OCI-LY3 (cell line): Measurements from ENCODE around the gene DYNC1I1.
"Not testable (repeated sequence)": the region's sequence is repeated elsewhere in the genome, so short reads cannot be mapped to it uniquely, and the experiment has no call there.

Experiments used
- H2AFZ ChIP-seq: fragments of 200-600, 300-600 bp; shearing (Covaris generic); 2 replicates; pipeline ENCODE4 v1.6.0; 2014; ENCODE audit warnings: antibody characterized with exemption, low read depth, low read length
- H3K27ac ChIP-seq: fragments of 200-600, 300-600 bp; sonication (generic); 2 replicates; pipeline ENCODE4 v1.5.1; 2014; ENCODE audit warnings: mild to moderate bottlenecking, low read length, moderate library complexity, mixed read lengths
- H3K27me3 ChIP-seq: fragments of 200-600, 300-600 bp; sonication (generic); 2 replicates; pipeline ENCODE4 v1.6.1; 2014; ENCODE audit warnings: low read depth, low read length, mixed read lengths
- H3K36me3 ChIP-seq: fragments of 200-600, 300-600 bp; sonication (generic); replicated peaks from 2 replicates; pipeline ENCODE3; 2014; ENCODE audit warnings: low read depth, low read length, mixed read lengths
- H3K4me1 ChIP-seq: fragments of 300-600, 200-600 bp; sonication (generic); 2 replicates; pipeline ENCODE4 v1.6.1; 2014; ENCODE audit warnings: low read length, mixed read lengths
- H3K4me2 ChIP-seq: fragments of 200-600, 300-600 bp; sonication (generic); 2 replicates; pipeline ENCODE4 v1.6.1; 2014; ENCODE audit warnings: low read length, mixed read lengths
- H3K4me3 ChIP-seq: fragments of 300-600, 200-600 bp; sonication (generic); 2 replicates; pipeline ENCODE4 v1.5.1; 2014; ENCODE audit warnings: antibody characterized with exemption, mild to moderate bottlenecking, low read length, moderate library complexity
- H3K79me2 ChIP-seq: fragments of 300-600, 200-600 bp; shearing (Covaris generic); 2 replicates; pipeline ENCODE4 v1.6.1; 2014; ENCODE audit warnings: mild to moderate bottlenecking, low read length, mixed read lengths
- H3K9ac ChIP-seq: fragments of 300-600, 200-600 bp; shearing (Covaris generic); 2 replicates; pipeline ENCODE4 v1.6.0; 2014; ENCODE audit warnings: mild to moderate bottlenecking, low read length, moderate library complexity
- H3K9me3 ChIP-seq: fragments of 200-600, 300-600 bp; shearing (Covaris generic); 2 replicates; pipeline ENCODE4 v1.6.1; 2014; ENCODE audit warnings: low read length, mixed read lengths; ENCODE audit not compliant: insufficient read depth
- H4K20me1 ChIP-seq: fragments of 200-600, 300-600 bp; sonication (generic); 2 replicates; pipeline ENCODE4 v1.6.1; 2016; ENCODE audit warnings: low read length, mixed read lengths; ENCODE audit not compliant: insufficient read depth
- EZH2phosphoT487 ChIP-seq: fragments of 200-600 bp; shearing (Covaris generic); IDR thresholded peaks from 2 replicates; pipeline ENCODE4 v1.6.1; 2018; ENCODE audit warnings: antibody characterized with exemption, mixed run types, low read depth
- TF ChIP-seq, protein P1 (sequence below): fragments of 200-600, 300-600 bp; sonication (generic); IDR thresholded peaks from 2 replicates; pipeline ENCODE4 v1.5.1; 2014; ENCODE audit warnings: antibody characterized with exemption, low read length, low read depth

The DYNC1I1 gene

DNA sequence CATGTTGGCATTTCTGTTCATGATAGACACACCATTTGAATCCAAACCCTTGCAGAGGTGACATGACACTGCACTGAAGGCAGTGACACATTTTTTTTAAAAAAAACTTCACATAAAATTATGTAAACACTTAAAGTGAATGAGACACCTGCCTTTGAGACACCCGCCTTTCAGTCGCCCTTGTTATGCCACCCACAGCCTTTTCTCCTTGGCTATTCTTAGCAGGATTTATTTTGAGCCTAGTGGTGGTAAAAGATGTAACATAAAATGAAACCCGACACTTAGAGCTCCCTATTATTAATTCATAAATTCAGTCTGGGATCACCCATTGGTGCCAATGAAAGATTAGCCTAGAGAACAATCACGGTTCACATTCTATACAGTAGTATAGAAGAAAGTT is 161.3 kb downstream of the DYNC1I1 start:
- no peaks in the 10 kb centered on the region for H3K36me3 ChIP-seq
- H4K20me1 ChIP-seq: no peaks in the 10 kb centered on the region
- H2AFZ ChIP-seq: no peak overlapping the region
- no peaks in the 10 kb centered on the region for H3K4me1 ChIP-seq
- no peaks in the 10 kb centered on the region for H3K27me3 ChIP-seq
- TF ChIP-seq, protein P1, sequence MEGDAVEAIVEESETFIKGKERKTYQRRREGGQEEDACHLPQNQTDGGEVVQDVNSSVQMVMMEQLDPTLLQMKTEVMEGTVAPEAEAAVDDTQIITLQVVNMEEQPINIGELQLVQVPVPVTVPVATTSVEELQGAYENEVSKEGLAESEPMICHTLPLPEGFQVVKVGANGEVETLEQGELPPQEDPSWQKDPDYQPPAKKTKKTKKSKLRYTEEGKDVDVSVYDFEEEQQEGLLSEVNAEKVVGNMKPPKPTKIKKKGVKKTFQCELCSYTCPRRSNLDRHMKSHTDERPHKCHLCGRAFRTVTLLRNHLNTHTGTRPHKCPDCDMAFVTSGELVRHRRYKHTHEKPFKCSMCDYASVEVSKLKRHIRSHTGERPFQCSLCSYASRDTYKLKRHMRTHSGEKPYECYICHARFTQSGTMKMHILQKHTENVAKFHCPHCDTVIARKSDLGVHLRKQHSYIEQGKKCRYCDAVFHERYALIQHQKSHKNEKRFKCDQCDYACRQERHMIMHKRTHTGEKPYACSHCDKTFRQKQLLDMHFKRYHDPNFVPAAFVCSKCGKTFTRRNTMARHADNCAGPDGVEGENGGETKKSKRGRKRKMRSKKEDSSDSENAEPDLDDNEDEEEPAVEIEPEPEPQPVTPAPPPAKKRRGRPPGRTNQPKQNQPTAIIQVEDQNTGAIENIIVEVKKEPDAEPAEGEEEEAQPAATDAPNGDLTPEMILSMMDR: no peak
- no peak for TF ChIP-seq EZH2phosphoT487
- H3K9ac ChIP-seq: no peak overlapping the region
- H3K79me2 ChIP-seq: no peaks in the 10 kb centered on the region
- no peaks in the 10 kb centered on the region for H3K9me3 ChIP-seq
- no peak overlapping the region for H3K27ac ChIP-seq
- H3K4me2 ChIP-seq: no peak overlapping the region
- H3K4me3 ChIP-seq: no peak overlapping the region

DNA sequence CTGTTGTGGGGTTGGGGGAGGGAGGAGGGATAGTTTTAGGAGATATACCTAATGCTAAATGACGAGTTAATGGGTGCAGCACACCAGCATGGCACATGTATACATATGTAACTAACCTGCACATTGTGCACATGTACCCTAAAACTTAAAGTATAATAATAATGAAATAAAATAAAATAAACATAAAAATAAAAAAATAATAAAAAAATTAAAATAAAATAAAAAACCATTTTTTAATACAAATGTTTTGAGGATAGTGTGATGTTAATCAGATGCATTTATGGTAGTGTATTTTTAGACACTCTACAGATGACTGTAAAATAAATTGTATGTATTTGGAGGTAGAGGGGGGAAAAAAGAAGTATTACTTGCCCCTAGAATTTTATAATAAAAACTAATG is 172.5 kb downstream of the DYNC1I1 start:
- not testable (repeated sequence) for H2AFZ ChIP-seq, H3K27me3 ChIP-seq, H3K9ac ChIP-seq, H3K36me3 ChIP-seq, H4K20me1 ChIP-seq, H3K4me1 ChIP-seq, H3K79me2 ChIP-seq, H3K9me3 ChIP-seq, H3K4me3 ChIP-seq, H3K27ac ChIP-seq, H3K4me2 ChIP-seq

DNA sequence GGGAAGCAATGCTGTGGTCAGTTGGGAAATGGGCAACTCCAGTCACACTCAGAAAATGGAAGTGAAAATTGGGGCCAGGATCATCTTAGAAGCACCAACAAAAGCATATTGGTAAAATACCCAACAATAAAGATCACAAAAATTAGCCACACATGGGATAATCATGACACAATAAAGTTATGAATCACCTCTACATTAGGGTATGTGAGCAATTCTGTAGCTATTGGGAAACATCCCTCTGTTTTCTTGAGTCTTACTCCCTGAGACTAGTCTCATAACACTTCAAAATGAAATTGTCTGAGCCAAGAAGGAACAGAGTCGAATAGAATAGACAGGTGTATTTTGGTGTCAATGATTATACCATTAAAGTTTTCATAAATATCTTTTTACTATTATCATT is 178.3 kb downstream of the DYNC1I1 start:
- H3K4me1 ChIP-seq: no peaks in the 10 kb centered on the region
- H2AFZ ChIP-seq: no peak overlapping the region
- no peaks in the 10 kb centered on the region; the same call in 1 of the 2 replicates for H3K9me3 ChIP-seq
- H4K20me1 ChIP-seq: no peaks in the 10 kb centered on the region
- no peak overlapping the region for H3K4me2 ChIP-seq
- H3K36me3 ChIP-seq: no peaks in the 10 kb centered on the region
- no peak overlapping the region for H3K27ac ChIP-seq
- no peak overlapping the region for H3K4me3 ChIP-seq
- no peaks in the 10 kb centered on the region for H3K27me3 ChIP-seq
- H3K9ac ChIP-seq: no peak overlapping the region
- H3K79me2 ChIP-seq: no peaks in the 10 kb centered on the region
- no peak for TF ChIP-seq EZH2phosphoT487
- TF ChIP-seq, protein P1: no peak

DNA sequence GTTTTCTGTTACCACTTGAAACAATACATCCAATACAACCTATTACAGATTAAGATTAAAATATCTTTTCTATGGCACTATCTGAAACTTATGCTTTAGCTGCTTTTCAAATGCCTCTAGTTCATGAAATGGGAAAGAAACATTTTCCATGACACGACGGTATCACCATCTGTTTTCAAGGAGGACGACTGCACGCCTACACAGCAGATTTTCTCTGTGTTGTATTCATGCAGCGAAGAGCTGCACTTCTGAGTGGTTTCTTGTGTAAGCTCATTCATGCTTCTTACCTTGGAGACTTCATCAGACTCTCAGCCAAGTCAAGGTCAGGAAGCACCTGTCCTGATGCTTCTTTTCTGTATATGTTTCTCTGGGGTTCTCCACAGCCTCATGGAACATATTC is 179.2 kb downstream of the DYNC1I1 start:
- Histone ChIP-seq H3K4me2 (no peak overlapping the region), H4K20me1 (no peaks in the 10 kb centered on the region), H3K9ac (no peak overlapping the region), H3K27ac (no peak overlapping the region), H3K27me3 (no peaks in the 10 kb centered on the region), H3K36me3 (no peaks in the 10 kb centered on the region), H3K9me3 (no peaks in the 10 kb centered on the region; the same call in 1 of the 2 replicates), H3K4me1 (no peaks in the 10 kb centered on the region), H3K4me3 (no peak overlapping the region), H3K79me2 (no peaks in the 10 kb centered on the region), H2AFZ (no peak overlapping the region)
- TF ChIP-seq EZH2phosphoT487: no peak
- TF ChIP-seq, protein P1: no peak
